ENCODE results near the gene PRKCI.
"Not testable (repeated sequence)": the region's sequence is repeated elsewhere in the genome, so short reads cannot be mapped to it uniquely, and the experiment has no call there.

The PRKCI gene

DNA sequence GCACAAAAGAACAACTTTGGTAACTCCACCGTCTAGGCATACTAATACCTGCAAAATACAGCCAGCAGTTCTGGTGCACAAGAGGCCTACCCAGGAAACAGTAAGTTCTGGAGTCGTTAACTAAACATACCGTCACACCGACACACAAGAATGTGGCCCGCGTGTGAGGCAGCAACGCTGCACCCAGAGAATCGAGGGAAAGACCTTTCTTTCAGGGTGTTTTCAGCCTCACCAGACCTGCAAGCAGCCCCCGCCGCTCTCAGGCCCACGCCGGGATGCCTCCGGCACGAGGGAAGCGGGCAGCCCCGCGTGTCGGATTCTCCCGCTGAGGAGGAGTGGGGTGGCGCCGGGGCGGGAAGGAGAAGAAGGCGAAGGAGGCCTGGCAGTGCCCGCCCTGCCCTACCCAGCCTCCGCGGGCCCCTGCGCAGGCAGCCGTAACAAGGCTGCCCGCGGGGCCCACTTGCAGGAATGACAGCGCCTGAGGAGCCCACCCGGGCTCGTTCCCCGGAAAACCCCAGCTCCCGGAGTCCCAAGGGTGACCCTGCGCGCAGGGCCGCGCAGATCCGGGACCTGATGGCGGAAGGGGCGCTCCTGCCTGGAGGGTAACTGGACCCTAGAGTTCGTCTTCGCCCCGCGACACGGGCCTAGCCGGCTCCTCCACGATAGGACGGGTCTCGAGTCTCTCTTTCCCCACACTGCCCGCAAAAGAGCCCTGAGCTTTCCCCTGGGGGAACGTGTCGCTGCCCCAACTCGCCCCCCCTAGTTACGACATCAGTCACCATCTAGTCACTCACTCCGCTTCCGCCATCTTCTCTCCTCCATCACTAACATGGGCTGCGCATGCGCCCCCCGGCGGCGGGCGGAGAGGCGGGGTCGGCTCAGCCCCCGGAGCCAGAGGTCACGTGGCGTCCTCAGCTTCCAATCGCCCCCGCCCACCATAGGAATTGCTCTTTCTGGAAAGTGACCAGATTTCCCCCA, 41.0 kb upstream of the PRKCI start, which contains the start of gene PHC3 (continued):
- TF ChIP-seq, protein P1, sequence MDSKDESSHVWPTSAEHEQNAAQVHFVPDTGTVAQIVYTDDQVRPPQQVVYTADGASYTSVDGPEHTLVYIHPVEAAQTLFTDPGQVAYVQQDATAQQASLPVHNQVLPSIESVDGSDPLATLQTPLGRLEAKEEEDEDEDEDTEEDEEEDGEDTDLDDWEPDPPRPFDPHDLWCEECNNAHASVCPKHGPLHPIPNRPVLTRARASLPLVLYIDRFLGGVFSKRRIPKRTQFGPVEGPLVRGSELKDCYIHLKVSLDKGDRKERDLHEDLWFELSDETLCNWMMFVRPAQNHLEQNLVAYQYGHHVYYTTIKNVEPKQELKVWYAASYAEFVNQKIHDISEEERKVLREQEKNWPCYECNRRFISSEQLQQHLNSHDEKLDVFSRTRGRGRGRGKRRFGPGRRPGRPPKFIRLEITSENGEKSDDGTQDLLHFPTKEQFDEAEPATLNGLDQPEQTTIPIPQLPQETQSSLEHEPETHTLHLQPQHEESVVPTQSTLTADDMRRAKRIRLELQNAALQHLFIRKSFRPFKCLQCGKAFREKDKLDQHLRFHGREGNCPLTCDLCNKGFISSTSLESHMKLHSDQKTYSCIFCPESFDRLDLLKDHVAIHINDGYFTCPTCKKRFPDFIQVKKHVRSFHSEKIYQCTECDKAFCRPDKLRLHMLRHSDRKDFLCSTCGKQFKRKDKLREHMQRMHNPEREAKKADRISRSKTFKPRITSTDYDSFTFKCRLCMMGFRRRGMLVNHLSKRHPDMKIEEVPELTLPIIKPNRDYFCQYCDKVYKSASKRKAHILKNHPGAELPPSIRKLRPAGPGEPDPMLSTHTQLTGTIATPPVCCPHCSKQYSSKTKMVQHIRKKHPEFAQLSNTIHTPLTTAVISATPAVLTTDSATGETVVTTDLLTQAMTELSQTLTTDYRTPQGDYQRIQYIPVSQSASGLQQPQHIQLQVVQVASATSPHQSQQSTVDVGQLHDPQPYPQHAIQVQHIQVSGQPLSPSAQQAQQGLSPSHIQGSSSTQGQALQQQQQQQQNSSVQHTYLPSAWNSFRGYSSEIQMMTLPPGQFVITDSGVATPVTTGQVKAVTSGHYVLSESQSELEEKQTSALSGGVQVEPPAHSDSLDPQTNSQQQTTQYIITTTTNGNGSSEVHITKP (tag by site-specific recombination; IDR thresholded peaks at IDR 0.05) = no peak
- TF ChIP-seq ZFHX2 (tag by site-specific recombination; conservative IDR thresholded peaks at IDR 0.05) (peak; percentile 66), SP2 (tag by site-specific recombination; IDR thresholded peaks at IDR 0.05) (peak; percentile 49), FEZF1 (tag by site-specific recombination; IDR thresholded peaks at IDR 0.05) (peak; percentile 50), ZNF585B (tag by site-specific recombination; IDR thresholded peaks at IDR 0.05) (no peak), ZNF501 (tag by site-specific recombination; IDR thresholded peaks at IDR 0.05) (peak; percentile 69; the same call in 1 of the 2 replicates), ZIC2 (tag by site-specific recombination; IDR thresholded peaks at IDR 0.05) (peak; percentile 33; the same call in 1 of the 2 replicates), ZNF157 (tag by site-specific recombination; IDR thresholded peaks at IDR 0.05) (no peak), YY2 (tag by site-specific recombination; IDR thresholded peaks at IDR 0.05) (peak; percentile 88), ZBTB6 (tag by site-specific recombination; IDR thresholded peaks at IDR 0.05) (no peak), ZNF513 (tag by site-specific recombination; IDR thresholded peaks at IDR 0.05) (no peak), ZBTB48 (tag by site-specific recombination; IDR thresholded peaks at IDR 0.05) (peak; percentile 61), CTCF (tag by site-specific recombination; IDR thresholded peaks at IDR 0.05) (peak; percentile 70; the same call in 1 of the 2 replicates)

DNA sequence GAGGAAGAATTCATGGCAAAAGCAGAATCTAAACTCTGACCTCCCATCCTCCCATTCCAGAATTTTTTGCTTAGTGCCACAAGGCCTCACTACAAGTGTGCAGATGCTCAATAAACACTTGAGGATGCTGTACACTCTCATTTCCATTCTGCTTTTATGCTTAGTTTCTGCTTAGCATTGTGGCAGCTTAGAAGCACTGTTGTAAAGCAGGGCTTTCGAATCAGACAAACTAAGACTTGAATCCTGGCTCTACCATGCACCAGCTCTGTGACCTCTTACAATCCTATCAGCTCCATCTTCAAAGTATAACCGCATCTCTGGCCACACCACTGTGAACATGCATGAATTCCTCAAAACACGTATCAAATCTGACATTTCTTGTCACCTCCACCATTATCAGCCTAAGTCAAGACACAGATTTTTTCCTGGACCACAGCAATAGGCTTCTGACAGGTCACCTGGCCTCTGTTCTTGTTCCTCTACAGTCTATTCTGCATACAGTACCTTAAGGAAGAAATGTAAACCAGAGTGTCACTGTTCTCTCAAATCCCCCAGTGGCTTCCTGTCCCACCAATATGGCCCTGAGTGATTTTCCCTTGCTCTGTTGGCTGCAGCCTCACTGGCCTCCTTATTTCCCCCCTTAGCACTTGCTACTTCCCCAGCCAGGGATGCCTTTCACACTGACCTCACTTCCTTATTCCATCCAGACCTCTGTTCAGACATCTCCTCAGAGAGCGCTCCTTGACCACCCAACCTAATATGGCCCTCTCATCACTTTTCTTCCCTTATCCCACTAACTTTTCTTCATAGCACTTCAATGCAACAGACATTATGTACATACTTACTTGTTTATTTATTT, 32.6 kb upstream of the PRKCI start:
- CTCF ChIA-PET = interaction anchor here (0.5 to 1.4 kb wide), 7 partner anchors 10 to 417 kb away, joined by 3 to 5 read pairs (median 3); no protein-coding TSS in a partner anchor
- Histone ChIP-seq H3K36me3 (ENCODE audit: control insufficient read depth in 2 of 2, insufficient read depth in 1 of 2, low read length in 2 of 2) (no peaks in the 10 kb centered on the region), H3K27ac (ENCODE audit: extremely low read depth, low read depth, low read length) (no peak overlapping the region), H3K9me3 (ENCODE audit: control insufficient read depth, insufficient read depth, low read depth, low read length) (no peaks in the 10 kb centered on the region), H3K4me3 (ENCODE audit: low read depth, low read length) (no peak overlapping the region), H3K4me1 (ENCODE audit: control insufficient read depth, insufficient read depth, low read length) (no peaks in the 10 kb centered on the region)
- POLR2A ChIA-PET = no interaction called here
- TF ChIP-seq ZNF202 (tag by site-specific recombination; IDR thresholded peaks at IDR 0.05; ENCODE audit: borderline replicate concordance) (no peak), ZNF274 (IDR thresholded peaks at IDR 0.05; ENCODE audit: low read length) (no peak), ZNF274 (tag by site-specific recombination; IDR thresholded peaks at IDR 0.05; ENCODE audit: borderline replicate concordance) (no peak), ZNF677 (tag by site-specific recombination; IDR thresholded peaks at IDR 0.05) (no peak), ZSCAN23 (tag by site-specific recombination; IDR thresholded peaks at IDR 0.05) (no peak)

DNA sequence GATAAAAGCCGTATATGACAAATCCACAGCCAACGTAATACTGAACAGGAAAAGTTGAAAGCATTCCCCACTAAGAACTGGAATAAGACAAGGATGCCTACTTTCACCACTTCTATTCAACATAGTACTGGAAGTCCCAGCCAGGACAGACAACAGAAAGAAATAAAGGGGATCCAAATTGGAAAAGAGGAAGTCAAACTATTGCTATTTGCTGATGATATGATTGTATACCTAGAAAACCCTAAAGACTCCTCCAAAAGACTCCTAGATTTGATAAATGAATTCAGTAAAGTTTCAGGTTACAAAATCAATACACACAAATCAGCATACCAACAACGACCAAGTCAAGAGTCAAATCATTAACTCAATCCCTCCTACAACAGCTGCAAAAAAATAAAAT, 26.5 kb upstream of the PRKCI start:
- POLR2A ChIA-PET; CTCF ChIA-PET; H3K36me3 ChIP-seq (ENCODE audit: control insufficient read depth in 2 of 2, insufficient read depth in 1 of 2, low read length in 2 of 2): not testable (repeated sequence)

More for the DNA sequence above, 26.5 kb upstream of the PRKCI start:
- not testable (repeated sequence) for H3K4me1 ChIP-seq (ENCODE audit: control insufficient read depth, insufficient read depth, low read length); H3K27ac ChIP-seq (ENCODE audit: extremely low read depth, low read depth, low read length); H3K4me3 ChIP-seq (ENCODE audit: low read depth, low read length); H3K9me3 ChIP-seq (ENCODE audit: control insufficient read depth, insufficient read depth, low read depth, low read length)

All from HEK293 (cell line).